Measurements from ENCODE around the gene RAB7B. TPM values are rescaled to one million over a fixed set of nuclear protein-coding genes. Genes with fewer than 3 reads are reported as not detected.

RAB7B gene
- total RNA-seq, 1 donor from 2014 or later = 0.82 TPM

GRCh38 chr1:206021626-206022365 lies 18.6 kb upstream of the RAB7B start:
- H3K9me3 Mint-ChIP-seq = peaks cover 13% of the 10 kb centered on the region
- peak; percentile 58 for DNase-seq (ENCODE audit: extremely low spot score, unreplicated experiment)
- H3K4me1 Mint-ChIP-seq (ENCODE audit: unreplicated experiment) = peaks cover 15% of the 10 kb centered on the region
- no peak for TF ChIP-seq CTCF (conservative IDR thresholded peaks at IDR 0.05)
- H3K27ac Mint-ChIP-seq = peak overlapping the region; percentile 81
- peak overlapping the region; percentile 46 for H3K4me3 Mint-ChIP-seq
- H3K27me3 Mint-ChIP-seq = peaks cover 12% of the 10 kb centered on the region
- no peaks in the 10 kb centered on the region for H3K36me3 Mint-ChIP-seq

GRCh38 chr1:206021008-206021625 lies 17.9 kb upstream of the RAB7B start:
- DNase-seq (ENCODE audit: extremely low spot score, unreplicated experiment) = peak; percentile 29
- Mint-ChIP-seq H3K27ac (peak overlapping the region; percentile 81), H3K27me3 (peaks cover 12% of the 10 kb centered on the region), H3K4me3 (peak overlapping the region; percentile 46), H3K9me3 (peaks cover 11% of the 10 kb centered on the region), H3K4me1 (ENCODE audit: unreplicated experiment) (peaks cover 15% of the 10 kb centered on the region), H3K36me3 (no peaks in the 10 kb centered on the region)
- no peak for TF ChIP-seq CTCF (conservative IDR thresholded peaks at IDR 0.05)

- Mint-ChIP-seq H3K36me3 (no peaks in the 10 kb centered on the region), H3K27ac (no peak overlapping the region), H3K9me3 (peaks cover 6% of the 10 kb centered on the region), H3K4me1 (ENCODE audit: unreplicated experiment) (peaks cover 15% of the 10 kb centered on the region), H3K4me3 (no peak overlapping the region), H3K27me3 (peaks cover 12% of the 10 kb centered on the region)
- DNase-seq (ENCODE audit: extremely low spot score, unreplicated experiment) = peak; percentile 25
- no peak for TF ChIP-seq CTCF (conservative IDR thresholded peaks at IDR 0.05)
These were observed 17.3 kb upstream of the RAB7B start for GRCh38 chr1:206020393-206021007.

GRCh38 chr1:206015071-206015470 lies 11.9 kb upstream of the RAB7B start:
- Mint-ChIP-seq H3K9me3 (no peaks in the 10 kb centered on the region), H3K4me3 (no peak overlapping the region), H3K36me3 (no peaks in the 10 kb centered on the region), H3K4me1 (ENCODE audit: unreplicated experiment) (no peaks in the 10 kb centered on the region), H3K27me3 (no peaks in the 10 kb centered on the region), H3K27ac (no peak overlapping the region)
- DNase-seq (ENCODE audit: extremely low spot score, unreplicated experiment) = no peak
- TF ChIP-seq CTCF (conservative IDR thresholded peaks at IDR 0.05) = no peak

GRCh38 chr1:206014601-206015000 lies 11.4 kb upstream of the RAB7B start:
- no peak for TF ChIP-seq CTCF (conservative IDR thresholded peaks at IDR 0.05)
- no peaks in the 10 kb centered on the region for H3K9me3 Mint-ChIP-seq
- H3K4me1 Mint-ChIP-seq (ENCODE audit: unreplicated experiment) = no peaks in the 10 kb centered on the region
- no peaks in the 10 kb centered on the region for H3K27me3 Mint-ChIP-seq
- no peak overlapping the region for H3K4me3 Mint-ChIP-seq
- no peak for DNase-seq (ENCODE audit: extremely low spot score, unreplicated experiment)
- H3K36me3 Mint-ChIP-seq = no peaks in the 10 kb centered on the region
- no peak overlapping the region for H3K27ac Mint-ChIP-seq

All from type B pancreatic cell (in vitro differentiated cells).